Left ventricle myocardium inferior (tissue), 1 donor: ENCODE data around the gene HSD17B13. TPM values are rescaled to one million over a fixed set of nuclear protein-coding genes. Genes with fewer than 3 reads are reported as not detected.
"Not testable (repeated sequence)": the region's sequence is repeated elsewhere in the genome, so short reads cannot be mapped to it uniquely, and the experiment has no call there.

Experiments used
- DNase-seq: peaks from one replicate; pipeline ENCODE4 v3.0.0-alpha.2; 2020
- H3K27ac ChIP-seq: fragments of 200-600 bp; replicated peaks from 2 replicates; pipeline ENCODE4 v1.8.0; 2021
- H3K27me3 ChIP-seq: fragments of 200-600 bp; 2 replicates; pipeline ENCODE4 v1.8.0; 2021; ENCODE audit warnings: low read depth
- H3K36me3 ChIP-seq: fragments of 200-600 bp; 2 replicates; pipeline ENCODE4 v1.8.0; 2021
- H3K4me1 ChIP-seq: fragments of 200-600 bp; 2 replicates; pipeline ENCODE4 v1.8.0; 2021
- H3K4me3 ChIP-seq: fragments of 200-600 bp; 2 replicates; pipeline ENCODE4 v1.8.0; 2021; ENCODE audit warnings: mild to moderate bottlenecking, moderate library complexity
- H3K9me3 ChIP-seq: fragments of 200-600 bp; replicated peaks from 2 replicates; pipeline ENCODE4 v1.8.0; 2021
- intact Hi-C: fragments of 100-400 bp; cut with micrococcal nuclease; formaldehyde crosslinking; loops from one replicate; pipeline ENCODE4 v1.11.0; 2022
- total RNA-seq: library from RNA; stranded (reverse); fragmentation: NEBNext Ultra II Directional; extraction: Animal tissue kit (Norgen Biotek cat#: 25700); gene quantifications from one replicate; pipeline ENCODE4 v1.2.1, GENCODE V29; 2021
- TF ChIP-seq, protein P1 (sequence below): fragments of 200-600 bp; IDR thresholded peaks from 2 replicates; pipeline ENCODE4 v1.8.0; 2021; ENCODE audit warnings: antibody characterized with exemption, mild to moderate bottlenecking, borderline replicate concordance
- donor health status: DM: no; HTN: yes; CAD: no; lungs with severe emphysema.

The HSD17B13 gene
- total RNA-seq, 1 donor from 2014 or later, result 0.08 TPM

DNA sequence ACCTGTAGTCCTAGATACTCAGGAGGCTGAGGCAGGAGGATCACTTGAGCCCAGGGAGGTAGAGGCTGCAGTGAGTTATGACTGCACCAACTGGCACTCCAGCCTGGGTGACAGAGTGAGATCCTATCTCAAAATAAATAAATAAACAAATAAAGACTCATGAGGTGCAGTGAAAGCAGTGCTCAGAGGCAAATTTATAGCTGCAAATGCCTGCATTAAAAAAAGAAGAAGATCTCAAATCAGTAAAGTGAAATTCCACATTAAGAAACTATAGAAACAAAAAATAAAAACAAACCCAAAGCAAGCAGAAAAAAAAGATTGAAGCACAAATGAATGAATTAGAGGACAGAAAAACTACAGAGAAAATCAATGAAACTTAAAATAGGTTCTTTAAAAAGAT is 22.5 kb upstream of the HSD17B13 start:
- H3K27me3 ChIP-seq, result no peaks in the 10 kb centered on the region
- intact Hi-C loops, result no loop called here
- no peak overlapping the region for H3K27ac ChIP-seq
- no peak for DNase-seq
- no peak overlapping the region for H3K4me3 ChIP-seq
- peaks cover 26% of the 10 kb centered on the region for H3K9me3 ChIP-seq
- H3K4me1 ChIP-seq, result no peaks in the 10 kb centered on the region
- TF ChIP-seq, protein P1, sequence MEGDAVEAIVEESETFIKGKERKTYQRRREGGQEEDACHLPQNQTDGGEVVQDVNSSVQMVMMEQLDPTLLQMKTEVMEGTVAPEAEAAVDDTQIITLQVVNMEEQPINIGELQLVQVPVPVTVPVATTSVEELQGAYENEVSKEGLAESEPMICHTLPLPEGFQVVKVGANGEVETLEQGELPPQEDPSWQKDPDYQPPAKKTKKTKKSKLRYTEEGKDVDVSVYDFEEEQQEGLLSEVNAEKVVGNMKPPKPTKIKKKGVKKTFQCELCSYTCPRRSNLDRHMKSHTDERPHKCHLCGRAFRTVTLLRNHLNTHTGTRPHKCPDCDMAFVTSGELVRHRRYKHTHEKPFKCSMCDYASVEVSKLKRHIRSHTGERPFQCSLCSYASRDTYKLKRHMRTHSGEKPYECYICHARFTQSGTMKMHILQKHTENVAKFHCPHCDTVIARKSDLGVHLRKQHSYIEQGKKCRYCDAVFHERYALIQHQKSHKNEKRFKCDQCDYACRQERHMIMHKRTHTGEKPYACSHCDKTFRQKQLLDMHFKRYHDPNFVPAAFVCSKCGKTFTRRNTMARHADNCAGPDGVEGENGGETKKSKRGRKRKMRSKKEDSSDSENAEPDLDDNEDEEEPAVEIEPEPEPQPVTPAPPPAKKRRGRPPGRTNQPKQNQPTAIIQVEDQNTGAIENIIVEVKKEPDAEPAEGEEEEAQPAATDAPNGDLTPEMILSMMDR, result no peak
- H3K36me3 ChIP-seq, result peaks cover 42% of the 10 kb centered on the region

DNA sequence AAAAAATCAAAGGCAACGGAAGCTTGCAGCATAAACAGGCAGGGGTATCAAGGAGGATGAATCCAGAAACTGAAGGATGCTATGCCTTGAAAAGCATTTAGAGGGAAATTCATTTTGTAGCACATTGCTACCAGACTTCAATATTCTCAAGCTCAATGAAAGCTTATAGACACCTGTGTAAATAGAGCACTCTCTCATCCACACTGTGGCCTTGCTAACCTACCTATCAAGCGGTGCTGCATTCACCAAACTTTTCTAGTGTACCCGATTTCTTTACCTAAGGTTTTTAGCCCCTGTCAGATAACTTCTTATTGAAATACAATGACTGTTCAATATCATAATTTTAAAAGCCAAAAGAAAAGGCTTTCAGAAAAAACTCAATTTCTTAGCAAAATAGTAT is 20.2 kb upstream of the HSD17B13 start:
- Histone ChIP-seq H3K4me3 (no peak overlapping the region), H3K9me3 (peaks cover 26% of the 10 kb centered on the region), H3K27ac (no peak overlapping the region), H3K27me3 (no peaks in the 10 kb centered on the region), H3K36me3 (peaks cover 61% of the 10 kb centered on the region), H3K4me1 (no peaks in the 10 kb centered on the region)
- no peak for DNase-seq
- intact Hi-C loops, result no loop called here
- TF ChIP-seq, protein P1, result no peak

DNA sequence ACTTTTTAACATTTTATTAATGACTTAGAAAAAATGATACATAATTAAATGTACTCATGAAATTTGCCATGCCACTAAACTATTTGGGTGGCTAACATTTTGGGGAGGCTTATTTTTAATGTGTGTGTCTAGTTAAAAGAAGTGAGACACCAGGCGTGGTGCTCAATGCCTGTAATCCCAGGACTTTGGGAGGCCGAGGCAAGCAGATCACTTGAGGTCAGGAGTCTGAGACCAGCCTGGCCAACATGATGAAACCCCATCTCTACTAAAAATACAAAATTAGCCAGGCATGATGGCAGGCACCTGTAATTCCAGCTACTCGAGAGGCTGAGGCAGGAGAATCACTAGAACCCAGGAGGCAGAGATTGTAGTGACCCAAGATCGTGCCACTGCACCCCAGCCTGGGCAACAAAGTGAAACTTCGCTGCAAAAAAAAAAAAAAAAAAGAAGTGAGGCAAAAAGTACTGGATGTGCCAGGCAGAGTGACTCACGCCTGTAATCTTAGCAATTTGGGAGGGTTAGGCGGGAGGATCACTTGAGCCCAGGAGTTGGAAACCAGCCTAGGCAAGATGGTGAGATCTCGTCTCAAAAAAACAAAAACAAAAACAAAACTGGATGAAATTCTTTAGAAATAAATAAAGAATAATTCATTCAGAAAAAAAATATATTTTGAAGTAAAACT is 19.4 kb upstream of the HSD17B13 start:
- H3K4me3 ChIP-seq, DNase-seq, intact Hi-C loops, H3K4me1 ChIP-seq, H3K27ac ChIP-seq, H3K27me3 ChIP-seq: not testable (repeated sequence)
- Histone ChIP-seq H3K9me3 (peaks cover 26% of the 10 kb centered on the region), H3K36me3 (peaks cover 67% of the 10 kb centered on the region)

DNA sequence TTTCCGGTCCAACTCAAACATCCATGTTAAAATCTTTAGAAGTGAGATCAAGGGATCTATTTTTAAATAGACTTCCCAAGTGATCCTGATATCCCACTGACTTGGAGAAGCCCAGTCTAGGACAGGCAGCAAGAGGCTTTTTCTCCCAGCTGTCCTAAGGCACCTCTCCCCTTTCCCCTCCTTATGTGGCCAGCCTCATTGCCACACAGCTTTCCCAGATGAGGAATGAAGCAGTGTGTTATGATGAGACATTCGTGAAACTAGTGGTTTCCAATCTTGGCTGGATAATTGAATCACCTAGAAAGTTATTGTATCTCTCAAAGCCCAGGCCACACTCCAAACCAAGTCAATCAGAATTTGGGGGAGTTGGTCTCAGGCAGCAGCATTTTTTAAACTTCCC is 16.8 kb upstream of the HSD17B13 start:
- Histone ChIP-seq H3K27me3 (no peaks in the 10 kb centered on the region), H3K4me3 (no peak overlapping the region), H3K27ac (no peak overlapping the region), H3K36me3 (peaks cover 71% of the 10 kb centered on the region), H3K9me3 (peaks cover 7% of the 10 kb centered on the region), H3K4me1 (no peaks in the 10 kb centered on the region)
- intact Hi-C loops, result no loop called here
- TF ChIP-seq, protein P1, result no peak
- DNase-seq, result no peak

- DNase-seq, result no peak
- Histone ChIP-seq H3K4me1 (no peaks in the 10 kb centered on the region), H3K4me3 (no peak overlapping the region), H3K36me3 (peaks cover 88% of the 10 kb centered on the region), H3K27me3 (no peaks in the 10 kb centered on the region), H3K9me3 (peaks cover 26% of the 10 kb centered on the region), H3K27ac (no peak overlapping the region)
- intact Hi-C loops, result no loop called here
- TF ChIP-seq, protein P1, result no peak
Measured at GRCh38 chr4:87337361-87337760, 14.7 kb upstream of the HSD17B13 start.

GRCh38 chr4:87333267-87333666 is 10.6 kb upstream of the HSD17B13 start:
- H3K4me1 ChIP-seq, result no peaks in the 10 kb centered on the region
- no peaks in the 10 kb centered on the region for H3K27me3 ChIP-seq
- H3K27ac ChIP-seq, result no peak overlapping the region
- H3K9me3 ChIP-seq, result peaks cover 44% of the 10 kb centered on the region
- no peak for DNase-seq
- H3K36me3 ChIP-seq, result peaks cover 56% of the 10 kb centered on the region
- no peak overlapping the region for H3K4me3 ChIP-seq
- intact Hi-C loops, result no loop called here
- TF ChIP-seq, protein P1, result no peak
